ENCODE data around the gene FNDC10. TPM values are rescaled to one million over a fixed set of nuclear protein-coding genes. Genes with fewer than 3 reads are reported as not detected.

The FNDC10 gene
- total and polyA plus RNA-seq, 3 experiments from 2014 or later, result 1.1 to 3.1 (median 2.9) TPM

- DNase-seq, result peak in 1 of 5 donors; percentile 44
- Histone ChIP-seq H3K27me3 (ENCODE audit: insufficient read depth, low read length, poor library complexity, severe bottlenecking) (no peaks in the 10 kb centered on the region), H3K9me3 (ENCODE audit: low read length) (no peaks in the 10 kb centered on the region), H3K4me3 (ENCODE audit: low read length) (no peak overlapping the region), H3K4me1 (ENCODE audit: insufficient read depth, low read length) (no peaks in the 10 kb centered on the region), H3K36me3 (ENCODE audit: insufficient read depth, low read length) (no peaks in the 10 kb centered on the region), H3K27ac (ENCODE audit: low read depth, low read length) (no peak overlapping the region)
- POLR2A ChIA-PET, result interaction anchor here (2.3 kb wide), 1 partner anchor 10 kb away, joined by 21 read pairs; the partner anchor contains the start of gene MIB2
- CTCF ChIA-PET, result interaction anchor here (0.6 kb wide), 1 partner anchor 123 kb away, joined by 3 read pairs; no protein-coding TSS in a partner anchor
- peaks cover 0 to 2% (median 0%) of the 10 kb centered on the region in 5 donors for H3K9me3 Mint-ChIP-seq
- H3K36me3 Mint-ChIP-seq, result peaks cover 0 to 2% (median 0%) of the 10 kb centered on the region in 3 donors
- H3K27me3 Mint-ChIP-seq, result peaks cover 0 to 4% of the 10 kb centered on the region in 2 donors
- H3K4me3 Mint-ChIP-seq, result no peak overlapping the region
- peaks cover 7 to 24% (median 10%) of the 10 kb centered on the region in 3 donors for H3K4me1 Mint-ChIP-seq
- H3K27ac Mint-ChIP-seq, result no peak overlapping the region
Observed at GRCh38 chr1:1625404-1625775, 25.5 kb upstream of the FNDC10 start.

- peak overlapping the region in 1 of 8 donors; percentile 57 for H3K27ac Mint-ChIP-seq
- ChIA-PET POLR2A (interaction anchor here (2.3 kb wide), 1 partner anchor 10 kb away, joined by 21 read pairs; the partner anchor contains the start of gene MIB2), CTCF (no interaction called here)
- H3K27ac ChIP-seq (ENCODE audit: low read depth, low read length), result no peak overlapping the region
- H3K9me3 ChIP-seq (ENCODE audit: low read length), result no peaks in the 10 kb centered on the region
- H3K4me3 Mint-ChIP-seq, result no peak overlapping the region
- H3K4me1 ChIP-seq (ENCODE audit: insufficient read depth, low read length), result no peaks in the 10 kb centered on the region
- no peaks in the 10 kb centered on the region for H3K27me3 ChIP-seq (ENCODE audit: insufficient read depth, low read length, poor library complexity, severe bottlenecking)
- no peaks in the 10 kb centered on the region for H3K36me3 Mint-ChIP-seq
- H3K9me3 Mint-ChIP-seq, result no peaks in the 10 kb centered on the region
- H3K36me3 ChIP-seq (ENCODE audit: insufficient read depth, low read length), result no peaks in the 10 kb centered on the region
- peaks cover 0 to 2% of the 10 kb centered on the region in 2 donors for H3K27me3 Mint-ChIP-seq
- H3K4me3 ChIP-seq (ENCODE audit: low read length), result no peak overlapping the region
- DNase-seq, result peak in 1 of 5 donors; percentile 47
- peaks cover under 1 to 21% (median 8%) of the 10 kb centered on the region in 3 donors for H3K4me1 Mint-ChIP-seq
Observed at GRCh38 chr1:1624443-1625403, 24.8 kb upstream of the FNDC10 start.

GRCh38 chr1:1623631-1624442, 23.9 kb upstream of the FNDC10 start:
- peak overlapping the region in 1 of 8 donors; percentile 29 for H3K27ac Mint-ChIP-seq
- no peaks in the 10 kb centered on the region for H3K36me3 ChIP-seq (ENCODE audit: insufficient read depth, low read length)
- H3K27me3 ChIP-seq (ENCODE audit: insufficient read depth, low read length, poor library complexity, severe bottlenecking), result no peaks in the 10 kb centered on the region
- H3K9me3 Mint-ChIP-seq, result no peaks in the 10 kb centered on the region
- CTCF ChIA-PET, result no interaction called here
- H3K4me1 Mint-ChIP-seq, result peaks cover 0 to 21% (median 8%) of the 10 kb centered on the region in 3 donors
- H3K9me3 ChIP-seq (ENCODE audit: low read length), result no peaks in the 10 kb centered on the region
- POLR2A ChIA-PET, result no interaction called here
- H3K4me1 ChIP-seq (ENCODE audit: insufficient read depth, low read length), result no peaks in the 10 kb centered on the region
- H3K4me3 Mint-ChIP-seq, result no peak overlapping the region
- H3K4me3 ChIP-seq (ENCODE audit: low read length), result no peak overlapping the region
- no peak overlapping the region for H3K27ac ChIP-seq (ENCODE audit: low read depth, low read length)
- peak in 1 of 5 donors; percentile 45 for DNase-seq
- H3K27me3 Mint-ChIP-seq, result peaks cover 0 to 2% of the 10 kb centered on the region in 2 donors
- no peaks in the 10 kb centered on the region for H3K36me3 Mint-ChIP-seq

GRCh38 chr1:1623181-1623630, 23.3 kb upstream of the FNDC10 start:
- POLR2A ChIA-PET, result no interaction called here

GRCh38 chr1:1622788-1623094, 22.8 kb upstream of the FNDC10 start:
- H3K4me1 ChIP-seq (ENCODE audit: insufficient read depth, low read length), result no peaks in the 10 kb centered on the region
- Mint-ChIP-seq H3K27ac (peak overlapping the region in 2 of 8 donors; percentile 22 to 62), H3K4me1 (peaks cover 0 to 18% (median 8%) of the 10 kb centered on the region in 3 donors), H3K9me3 (no peaks in the 10 kb centered on the region), H3K27me3 (peaks cover 0 to 2% of the 10 kb centered on the region in 2 donors), H3K36me3 (peaks cover 0 to 2% (median 0%) of the 10 kb centered on the region in 3 donors), H3K4me3 (peak overlapping the region in 1 of 7 donors; percentile 83)
- H3K36me3 ChIP-seq (ENCODE audit: insufficient read depth, low read length), result peaks cover under 1% of the 10 kb centered on the region
- no peak overlapping the region for H3K4me3 ChIP-seq (ENCODE audit: low read length)
- CTCF ChIA-PET, result no interaction called here
- POLR2A ChIA-PET, result no interaction called here
- H3K27me3 ChIP-seq (ENCODE audit: insufficient read depth, low read length, poor library complexity, severe bottlenecking), result no peaks in the 10 kb centered on the region
- H3K9me3 ChIP-seq (ENCODE audit: low read length), result no peaks in the 10 kb centered on the region
- DNase-seq, result peak in 1 of 5 donors; percentile 40
- no peak overlapping the region for H3K27ac ChIP-seq (ENCODE audit: low read depth, low read length)

More at GRCh38 chr1:1623181-1623630, 23.3 kb upstream of the FNDC10 start:
- H3K27me3 Mint-ChIP-seq, result peaks cover 0 to 2% of the 10 kb centered on the region in 2 donors
- CTCF ChIA-PET, result no interaction called here
- peak in 1 of 5 donors; percentile 41 for DNase-seq
- Histone ChIP-seq H3K4me1 (ENCODE audit: insufficient read depth, low read length) (no peaks in the 10 kb centered on the region), H3K9me3 (ENCODE audit: low read length) (no peaks in the 10 kb centered on the region), H3K27me3 (ENCODE audit: insufficient read depth, low read length, poor library complexity, severe bottlenecking) (no peaks in the 10 kb centered on the region), H3K27ac (ENCODE audit: low read depth, low read length) (no peak overlapping the region), H3K4me3 (ENCODE audit: low read length) (no peak overlapping the region), H3K36me3 (ENCODE audit: insufficient read depth, low read length) (no peaks in the 10 kb centered on the region)
- H3K9me3 Mint-ChIP-seq, result no peaks in the 10 kb centered on the region
- H3K4me3 Mint-ChIP-seq, result peak overlapping the region in 1 of 7 donors; percentile 83
- no peaks in the 10 kb centered on the region for H3K36me3 Mint-ChIP-seq
- no peak overlapping the region for H3K27ac Mint-ChIP-seq
- peaks cover 0 to 18% (median 8%) of the 10 kb centered on the region in 3 donors for H3K4me1 Mint-ChIP-seq

- peaks cover 0 to 2% of the 10 kb centered on the region in 2 donors for H3K27me3 Mint-ChIP-seq
- H3K4me1 ChIP-seq (ENCODE audit: insufficient read depth, low read length), result peaks cover 5% of the 10 kb centered on the region
- peaks cover 0 to 2% (median 0%) of the 10 kb centered on the region in 5 donors for H3K9me3 Mint-ChIP-seq
- no peak overlapping the region for H3K4me3 ChIP-seq (ENCODE audit: low read length)
- H3K36me3 Mint-ChIP-seq, result peaks cover 0 to 6% (median 0%) of the 10 kb centered on the region in 3 donors
- H3K4me3 Mint-ChIP-seq, result peak overlapping the region in 1 of 7 donors; percentile 83
- peaks cover 0 to 23% (median 8%) of the 10 kb centered on the region in 3 donors for H3K4me1 Mint-ChIP-seq
- H3K27me3 ChIP-seq (ENCODE audit: insufficient read depth, low read length, poor library complexity, severe bottlenecking), result no peaks in the 10 kb centered on the region
- peak overlapping the region in 3 of 8 donors; percentile 22 to 84 (median 62) for H3K27ac Mint-ChIP-seq
- CTCF ChIA-PET, result interaction anchor here (1.5 kb wide), 1 partner anchor 44 kb away, joined by 4 read pairs; no protein-coding TSS in a partner anchor
- DNase-seq, result peak in 1 of 5 donors; percentile 39
- no peak overlapping the region for H3K27ac ChIP-seq (ENCODE audit: low read depth, low read length)
- H3K9me3 ChIP-seq (ENCODE audit: low read length), result no peaks in the 10 kb centered on the region
- peaks cover 4% of the 10 kb centered on the region for H3K36me3 ChIP-seq (ENCODE audit: insufficient read depth, low read length)
- POLR2A ChIA-PET, result interaction anchor here (1.2 kb wide), 1 partner anchor 7 kb away, joined by 4 read pairs; no protein-coding TSS in a partner anchor
Observed at GRCh38 chr1:1622010-1622787, 22.3 kb upstream of the FNDC10 start.

Measured in CD8-positive, alpha-beta memory T cell (primary cell).